Measurements from ENCODE around the gene SYCP2L. TPM values are rescaled to one million over a fixed set of nuclear protein-coding genes. Genes with fewer than 3 reads are reported as not detected.
A peak's percentile ranks its signal among the peaks of the same experiment; 100 is the strongest.

The SYCP2L gene
- polyA plus RNA-seq, result 9.2 and 9.4 TPM in 2 replicates
- polyA minus RNA-seq, result 6.6 and 10.5 TPM in 2 replicates

- Histone ChIP-seq H3K9me3 (ENCODE audit: low read length) (no peaks in the 10 kb centered on the region), H4K20me1 (ENCODE audit: insufficient read depth) (no peaks in the 10 kb centered on the region), H3F3A (ENCODE audit: insufficient read depth, low read length, poor library complexity, severe bottlenecking) (no peaks in the 10 kb centered on the region), H3K9me2 (ENCODE audit: insufficient read depth, low read length) (no peaks in the 10 kb centered on the region), H3K27me3 (ENCODE audit: insufficient read depth, low read depth, low read length) (peaks cover 61% of the 10 kb centered on the region), H3K4me2 (ENCODE audit: low read length) (no peak within 1 kb of the TSS), H3K4me3 (ENCODE audit: low read length) (peak within 1 kb of the TSS; percentile 60), H3K36me3 (ENCODE audit: insufficient read depth, low read length) (no peaks in the 10 kb centered on the region), H3K79me2 (replicated peaks; ENCODE audit: insufficient read depth, low read length) (no peaks in the 10 kb centered on the region), H3K9ac (ENCODE audit: low read length) (no peak within 1 kb of the TSS), H3K27ac (ENCODE audit: low read length) (no peak within 1 kb of the TSS), H2AFZ (ENCODE audit: low read depth, low read length) (no peak within 1 kb of the TSS)
- TF ChIP-seq RAD21 (conservative IDR thresholded peaks at IDR 0.05) (no peak), EP300 (conservative IDR thresholded peaks at IDR 0.05; ENCODE audit: poor library complexity, severe bottlenecking) (no peak)
- TF ChIP-seq, protein P1, sequence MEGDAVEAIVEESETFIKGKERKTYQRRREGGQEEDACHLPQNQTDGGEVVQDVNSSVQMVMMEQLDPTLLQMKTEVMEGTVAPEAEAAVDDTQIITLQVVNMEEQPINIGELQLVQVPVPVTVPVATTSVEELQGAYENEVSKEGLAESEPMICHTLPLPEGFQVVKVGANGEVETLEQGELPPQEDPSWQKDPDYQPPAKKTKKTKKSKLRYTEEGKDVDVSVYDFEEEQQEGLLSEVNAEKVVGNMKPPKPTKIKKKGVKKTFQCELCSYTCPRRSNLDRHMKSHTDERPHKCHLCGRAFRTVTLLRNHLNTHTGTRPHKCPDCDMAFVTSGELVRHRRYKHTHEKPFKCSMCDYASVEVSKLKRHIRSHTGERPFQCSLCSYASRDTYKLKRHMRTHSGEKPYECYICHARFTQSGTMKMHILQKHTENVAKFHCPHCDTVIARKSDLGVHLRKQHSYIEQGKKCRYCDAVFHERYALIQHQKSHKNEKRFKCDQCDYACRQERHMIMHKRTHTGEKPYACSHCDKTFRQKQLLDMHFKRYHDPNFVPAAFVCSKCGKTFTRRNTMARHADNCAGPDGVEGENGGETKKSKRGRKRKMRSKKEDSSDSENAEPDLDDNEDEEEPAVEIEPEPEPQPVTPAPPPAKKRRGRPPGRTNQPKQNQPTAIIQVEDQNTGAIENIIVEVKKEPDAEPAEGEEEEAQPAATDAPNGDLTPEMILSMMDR (IDR thresholded peaks at IDR 0.05; ENCODE audit: poor library complexity, severe bottlenecking), result peak; percentile 39
Observed at GRCh38 chr6:10886691-10887502, at the start of gene SYCP2L. TSS of gene SYCP2L (plus strand) at chr6:10887052. CDS start at chr6:10887127, 75 bp downstream.

GRCh38 chr6:10837622-10837994 lies 49.2 kb upstream of the SYCP2L start:
- H3K79me2 ChIP-seq (replicated peaks; ENCODE audit: insufficient read depth, low read length), result no peaks in the 10 kb centered on the region
- peak overlapping the region; percentile 61 for H3K9ac ChIP-seq (ENCODE audit: low read length)
- H3K4me2 ChIP-seq (ENCODE audit: low read length), result peak overlapping the region; percentile 94
- H3K36me3 ChIP-seq (ENCODE audit: insufficient read depth, low read length), result no peaks in the 10 kb centered on the region
- H3K9me3 ChIP-seq (ENCODE audit: low read length), result no peaks in the 10 kb centered on the region
- no peak overlapping the region for H2AFZ ChIP-seq (ENCODE audit: low read depth, low read length)
- H3K9me2 ChIP-seq (ENCODE audit: insufficient read depth, low read length), result no peaks in the 10 kb centered on the region
- no peak overlapping the region for H3K27ac ChIP-seq (ENCODE audit: low read length)
- H3K27me3 ChIP-seq (ENCODE audit: insufficient read depth, low read depth, low read length), result peaks cover 27% of the 10 kb centered on the region
- H4K20me1 ChIP-seq (ENCODE audit: insufficient read depth), result no peaks in the 10 kb centered on the region
- no peaks in the 10 kb centered on the region for H3F3A ChIP-seq (ENCODE audit: insufficient read depth, low read length, poor library complexity, severe bottlenecking)
- H3K4me3 ChIP-seq (ENCODE audit: low read length), result peak overlapping the region; percentile 91
- no peak for TF ChIP-seq RAD21 (conservative IDR thresholded peaks at IDR 0.05)
- TF ChIP-seq POLR2AphosphoS5 (IDR thresholded peaks at IDR 0.05), result peak; percentile 54

GRCh38 chr6:10837995-10838793 lies 48.7 kb upstream of the SYCP2L start, which contains the start of gene MAK:
TSS of gene MAK (minus strand) at chr6:10838539. CDS start at chr6:10830648, 7,891 bp downstream.
- Histone ChIP-seq H3K4me2 (ENCODE audit: low read length) (peak within 1 kb of the TSS; percentile 94), H3K9ac (ENCODE audit: low read length) (peak within 1 kb of the TSS; percentile 61), H3K9me2 (ENCODE audit: insufficient read depth, low read length) (no peaks in the 10 kb centered on the region), H3K27ac (ENCODE audit: low read length) (no peak within 1 kb of the TSS), H3F3A (ENCODE audit: insufficient read depth, low read length, poor library complexity, severe bottlenecking) (no peaks in the 10 kb centered on the region), H3K4me3 (ENCODE audit: low read length) (peak within 1 kb of the TSS; percentile 91), H3K27me3 (ENCODE audit: insufficient read depth, low read depth, low read length) (peaks cover 27% of the 10 kb centered on the region), H4K20me1 (ENCODE audit: insufficient read depth) (no peaks in the 10 kb centered on the region), H3K9me3 (ENCODE audit: low read length) (no peaks in the 10 kb centered on the region), H3K79me2 (replicated peaks; ENCODE audit: insufficient read depth, low read length) (no peaks in the 10 kb centered on the region), H2AFZ (ENCODE audit: low read depth, low read length) (peak within 1 kb of the TSS; percentile 4), H3K36me3 (ENCODE audit: insufficient read depth, low read length) (no peaks in the 10 kb centered on the region)
- TF ChIP-seq, protein P1 (IDR thresholded peaks at IDR 0.05; ENCODE audit: poor library complexity, severe bottlenecking), result no peak
- TF ChIP-seq SMC3 (conservative IDR thresholded peaks at IDR 0.05; ENCODE audit: poor library complexity) (no peak), MXI1 (conservative IDR thresholded peaks at IDR 0.05; ENCODE audit: poor library complexity, severe bottlenecking) (peak; percentile 79), EP300 (conservative IDR thresholded peaks at IDR 0.05; ENCODE audit: poor library complexity, severe bottlenecking) (peak; percentile 34), EZH2 (IDR thresholded peaks at IDR 0.05; ENCODE audit: borderline replicate concordance, insufficient read depth, low read length, poor library complexity, severe bottlenecking) (no peak), RAD21 (conservative IDR thresholded peaks at IDR 0.05) (no peak), REST (IDR thresholded peaks at IDR 0.05; ENCODE audit: borderline replicate concordance) (no peak), POLR2AphosphoS5 (IDR thresholded peaks at IDR 0.05) (peak; percentile 38), TAF1 (IDR thresholded peaks at IDR 0.05; ENCODE audit: low read depth) (no peak)
